Activated CD8-positive, alpha-beta memory T cell treated with anti-CD3 and anti-CD28 coated beads for 4 hours (primary cell): ENCODE data around the gene MRTFA.

Experiments
- DNase-seq, 2 donors: peaks; one replicate each; pipeline ENCODE4 v3.0.0-alpha.2; 2020; ENCODE audit warnings: low read depth in 2 of 2

The MRTFA gene

DNA sequence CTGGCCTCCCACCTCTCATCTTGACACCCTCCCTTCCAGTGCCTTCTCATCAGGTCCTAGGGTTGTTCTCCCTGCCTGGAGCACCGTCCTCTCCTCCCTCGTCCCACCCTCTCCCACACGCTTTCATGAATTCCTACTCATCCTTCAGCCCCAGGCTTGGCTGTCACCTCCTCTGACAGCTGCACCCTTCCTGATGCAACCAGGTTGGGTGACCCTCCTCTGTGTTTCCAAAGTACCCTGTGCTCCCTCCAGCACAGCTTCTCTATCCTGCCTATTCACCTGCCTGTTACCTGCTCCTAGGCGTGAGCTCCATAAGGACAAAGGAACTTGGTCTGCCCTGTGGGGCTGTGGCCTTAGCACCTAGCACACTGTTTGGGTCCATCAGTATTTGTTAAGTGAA, 207.7 kb downstream of the MRTFA start:
- DNase-seq, result no peak

DNA sequence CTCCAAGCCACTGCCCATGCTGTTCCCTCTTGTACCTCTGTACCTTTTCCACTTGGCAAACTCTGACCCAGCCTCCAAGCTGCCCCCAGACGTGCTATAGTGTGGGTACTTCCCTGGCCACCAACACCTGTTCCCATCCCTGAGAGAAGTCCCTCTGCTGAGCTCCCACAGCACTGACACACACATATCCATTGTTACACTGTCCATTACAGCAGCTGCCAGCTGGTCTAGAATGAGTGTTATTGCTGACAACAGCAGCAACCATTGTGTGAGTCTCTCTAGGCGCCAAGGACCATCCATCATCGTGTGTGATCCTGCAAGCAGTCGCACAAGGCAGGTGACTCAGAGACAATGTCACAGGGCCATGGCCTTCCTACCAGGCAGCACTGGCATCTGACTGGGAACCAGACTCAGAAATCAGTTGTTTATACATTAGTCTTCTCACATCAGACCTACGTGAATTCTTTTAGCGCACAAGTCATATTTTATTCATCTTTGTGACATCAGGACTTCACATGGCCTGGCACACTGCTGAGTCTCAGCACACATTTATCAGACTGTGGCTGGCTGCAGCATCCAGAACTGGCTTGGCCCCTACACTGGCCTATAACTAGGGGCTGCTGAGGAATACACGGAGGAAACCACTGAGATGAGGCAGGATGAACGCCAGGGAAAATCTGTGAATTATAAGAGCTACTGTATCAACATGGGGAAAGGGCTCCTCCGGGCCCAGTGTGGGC, 209.8 kb downstream of the MRTFA start:
- no peak for DNase-seq

DNA sequence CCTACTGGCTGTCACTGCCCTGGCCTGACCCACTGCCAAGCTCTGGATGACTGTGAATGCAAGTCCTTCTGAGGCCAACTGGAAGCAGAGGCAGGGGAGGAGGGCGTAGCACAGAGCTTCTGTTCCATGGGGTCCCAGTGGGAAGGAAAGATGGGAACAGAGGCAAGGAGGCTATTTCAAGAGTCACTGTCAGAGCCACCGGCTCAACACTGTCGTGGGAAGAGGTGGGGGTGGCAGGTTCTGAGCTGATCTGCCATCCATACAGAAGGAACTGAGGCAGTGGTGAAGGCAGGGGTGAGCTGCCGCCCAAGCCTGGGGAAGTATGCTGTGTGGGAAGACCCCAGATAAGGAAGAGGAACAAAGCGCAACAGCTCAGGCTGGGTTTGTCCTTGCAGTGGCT, 211.4 kb downstream of the MRTFA start:
- no peak for DNase-seq

DNA sequence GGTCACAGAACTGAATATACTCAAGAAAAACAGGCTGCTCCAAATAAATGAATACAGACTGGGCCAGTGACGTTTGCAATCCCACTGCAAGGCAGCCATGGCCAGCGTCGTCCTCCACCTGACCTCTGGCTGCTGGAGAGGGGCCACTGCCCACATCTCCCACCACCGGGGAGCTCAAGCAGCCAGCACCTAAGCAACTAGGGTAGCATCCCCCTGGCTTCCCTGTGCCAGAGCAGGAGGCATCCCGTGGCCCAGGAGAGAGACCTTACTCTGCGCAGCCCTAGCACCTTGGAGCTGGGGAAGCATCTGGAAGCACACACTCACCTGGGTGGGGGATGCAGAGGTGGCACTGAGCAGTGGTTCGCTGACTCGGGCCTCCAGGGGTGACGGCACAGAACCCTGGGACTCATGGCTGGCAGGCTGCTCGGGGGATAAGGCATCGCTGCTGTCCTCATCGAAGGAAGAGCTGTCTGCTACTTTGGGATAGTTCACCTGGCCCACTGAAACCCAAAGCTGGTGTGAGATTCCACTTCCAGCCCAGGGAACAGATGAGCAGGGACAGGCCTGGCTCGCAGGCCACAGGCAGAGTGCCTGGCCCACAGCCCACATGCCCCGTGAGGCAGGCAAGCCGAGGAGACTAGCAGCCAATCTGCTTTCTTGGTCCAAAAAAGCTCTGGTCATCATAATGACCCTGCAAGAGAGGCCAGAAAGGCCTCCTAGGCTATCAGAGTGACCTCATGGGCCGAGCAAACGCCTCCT, 212.5 kb downstream of the MRTFA start:
- no peak for DNase-seq

DNA sequence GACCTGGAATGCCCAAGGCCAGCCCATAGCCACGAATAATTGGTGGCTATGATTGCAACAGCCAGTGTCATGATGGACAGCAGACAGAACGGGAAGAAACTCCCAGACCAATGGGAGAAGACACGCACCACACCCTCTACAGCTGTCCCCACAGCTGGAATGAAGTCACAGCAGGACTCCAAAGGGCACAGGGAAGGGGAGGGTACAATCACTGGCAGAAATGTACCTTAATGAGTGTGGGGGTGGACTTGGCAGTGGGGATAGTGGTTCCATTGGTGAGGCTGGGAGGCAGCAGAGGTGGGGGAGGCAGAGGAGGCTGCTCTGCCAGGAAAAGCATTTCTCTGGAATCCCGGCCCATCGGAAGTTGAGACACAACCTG, 213.2 kb downstream of the MRTFA start:
- no peak for DNase-seq

DNA sequence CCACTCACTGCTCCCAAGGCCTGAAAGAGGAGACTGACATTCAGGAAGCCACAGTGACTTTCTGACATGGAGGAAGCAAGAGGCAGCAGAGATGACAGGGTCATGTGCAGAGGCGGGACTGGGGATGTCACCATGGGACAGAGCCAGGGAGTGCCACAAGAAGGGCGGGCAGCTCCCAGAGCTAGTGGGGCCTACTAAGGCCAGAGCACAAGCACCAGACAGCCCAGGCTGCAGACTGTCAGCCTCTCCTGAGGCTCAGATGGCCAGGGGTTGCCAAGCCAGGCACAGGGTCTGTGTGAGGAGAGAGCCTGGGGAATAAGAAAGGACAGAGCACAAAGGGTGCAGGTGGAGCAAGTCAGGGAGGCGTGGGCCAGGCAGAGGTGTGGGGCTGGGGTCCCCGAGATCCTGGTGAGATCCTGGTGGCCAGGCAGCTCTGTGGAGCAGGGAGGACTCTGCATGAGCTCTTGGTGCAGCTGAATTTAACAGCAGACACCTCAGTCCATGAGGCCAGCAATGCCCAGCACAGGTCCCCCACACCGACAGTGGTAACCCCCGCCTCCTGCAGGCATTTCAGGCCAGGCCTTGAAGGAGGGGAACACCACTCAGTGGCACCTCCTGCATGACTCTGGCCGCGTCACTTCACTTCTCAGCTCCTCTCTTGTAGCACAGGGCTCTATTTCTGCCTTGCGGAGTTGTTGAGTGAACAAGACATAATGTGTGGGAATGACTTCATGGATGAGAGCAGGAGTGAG, 213.8 kb downstream of the MRTFA start:
- no peak for DNase-seq

DNA sequence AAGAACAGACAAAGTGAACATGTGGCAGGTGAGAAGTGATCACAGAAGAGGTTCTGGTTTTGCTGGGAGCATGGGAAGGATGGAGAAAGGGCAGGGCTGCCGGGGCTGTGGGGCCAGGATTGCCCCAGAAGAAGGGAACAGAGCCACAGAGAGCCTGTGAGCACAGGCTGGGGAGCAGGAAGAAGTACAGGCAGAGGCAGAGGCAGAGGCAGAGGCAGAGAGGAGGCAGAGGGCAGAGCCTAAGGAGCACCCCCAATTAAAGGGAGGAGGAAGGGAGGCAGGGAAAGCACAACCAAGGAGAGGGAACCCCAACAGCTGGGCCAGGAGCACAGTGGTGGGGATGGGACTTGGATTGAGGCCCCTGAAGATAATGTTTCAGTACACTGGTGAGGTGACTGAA, 214.6 kb downstream of the MRTFA start:
- no peak for DNase-seq

DNA sequence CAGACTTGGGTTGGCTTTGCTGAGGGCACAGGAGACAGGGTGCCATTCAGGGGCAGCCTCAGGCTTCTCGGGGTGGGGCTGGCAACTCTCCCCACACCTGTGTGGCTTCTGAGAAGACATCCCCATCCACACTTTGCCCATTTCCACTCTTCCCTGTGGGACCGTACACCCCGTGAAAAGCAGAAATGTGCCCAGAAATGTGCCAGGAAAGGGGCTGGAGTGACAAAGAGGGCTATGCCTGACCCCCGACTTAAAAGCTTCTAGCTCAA, 215.5 kb downstream of the MRTFA start:
- no peak for DNase-seq

DNA sequence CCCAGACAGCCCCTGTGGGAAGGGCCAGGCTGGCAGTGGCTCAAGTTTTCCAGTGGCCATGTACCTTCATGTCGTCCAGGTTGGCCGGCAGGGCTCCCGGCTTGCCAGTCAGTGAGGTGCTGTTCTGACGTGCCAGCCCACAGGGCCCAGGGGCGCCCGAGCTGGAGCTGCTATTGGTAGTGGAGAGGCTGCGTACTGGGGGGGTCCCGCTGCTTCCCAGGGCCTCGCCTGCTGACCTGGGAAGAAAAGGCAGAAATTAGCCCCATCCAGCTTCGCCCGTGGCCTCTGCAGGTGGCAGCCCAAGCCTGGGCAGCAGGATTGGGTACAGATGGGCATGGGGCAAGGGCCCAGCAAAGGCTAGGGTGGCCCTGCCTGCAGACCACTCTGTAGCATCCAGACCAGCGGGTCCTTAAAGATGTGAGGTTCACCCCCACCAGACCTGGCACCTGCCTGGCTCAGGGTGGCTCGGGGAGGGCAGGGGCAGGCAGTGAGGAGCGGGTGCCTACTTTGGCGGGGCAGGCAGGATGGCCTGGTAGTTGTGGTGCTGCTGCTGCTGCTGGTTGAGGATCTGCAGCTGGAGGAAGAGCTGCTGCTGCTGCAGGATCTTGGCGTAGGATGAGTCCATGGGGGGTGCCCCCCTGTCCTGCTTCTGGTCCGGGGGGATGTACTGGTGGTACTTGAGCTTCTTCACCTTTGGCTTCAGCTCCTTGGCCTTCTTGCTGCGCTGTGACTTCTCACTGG, 216.0 kb downstream of the MRTFA start:
- no peak for DNase-seq

DNA sequence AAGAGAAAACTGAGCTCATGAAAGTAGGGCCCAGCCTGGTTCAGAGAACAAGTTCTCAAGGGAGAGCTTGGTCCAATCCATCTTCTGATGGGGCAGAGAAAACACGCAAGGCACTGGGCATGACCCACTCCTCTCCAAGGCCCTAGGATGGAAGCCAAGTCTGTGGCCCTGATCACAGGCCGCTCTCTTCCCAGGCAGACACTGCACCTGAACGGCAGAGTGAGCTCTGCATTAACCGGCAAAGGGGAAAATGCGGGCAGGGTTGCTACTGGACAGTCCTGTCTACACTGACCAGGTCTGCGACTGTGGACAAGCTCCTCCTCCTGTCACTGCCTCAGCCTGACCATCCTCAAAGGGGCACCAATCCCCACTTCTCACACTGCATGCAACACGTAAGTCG, 216.8 kb downstream of the MRTFA start:
- DNase-seq, result no peak

DNA sequence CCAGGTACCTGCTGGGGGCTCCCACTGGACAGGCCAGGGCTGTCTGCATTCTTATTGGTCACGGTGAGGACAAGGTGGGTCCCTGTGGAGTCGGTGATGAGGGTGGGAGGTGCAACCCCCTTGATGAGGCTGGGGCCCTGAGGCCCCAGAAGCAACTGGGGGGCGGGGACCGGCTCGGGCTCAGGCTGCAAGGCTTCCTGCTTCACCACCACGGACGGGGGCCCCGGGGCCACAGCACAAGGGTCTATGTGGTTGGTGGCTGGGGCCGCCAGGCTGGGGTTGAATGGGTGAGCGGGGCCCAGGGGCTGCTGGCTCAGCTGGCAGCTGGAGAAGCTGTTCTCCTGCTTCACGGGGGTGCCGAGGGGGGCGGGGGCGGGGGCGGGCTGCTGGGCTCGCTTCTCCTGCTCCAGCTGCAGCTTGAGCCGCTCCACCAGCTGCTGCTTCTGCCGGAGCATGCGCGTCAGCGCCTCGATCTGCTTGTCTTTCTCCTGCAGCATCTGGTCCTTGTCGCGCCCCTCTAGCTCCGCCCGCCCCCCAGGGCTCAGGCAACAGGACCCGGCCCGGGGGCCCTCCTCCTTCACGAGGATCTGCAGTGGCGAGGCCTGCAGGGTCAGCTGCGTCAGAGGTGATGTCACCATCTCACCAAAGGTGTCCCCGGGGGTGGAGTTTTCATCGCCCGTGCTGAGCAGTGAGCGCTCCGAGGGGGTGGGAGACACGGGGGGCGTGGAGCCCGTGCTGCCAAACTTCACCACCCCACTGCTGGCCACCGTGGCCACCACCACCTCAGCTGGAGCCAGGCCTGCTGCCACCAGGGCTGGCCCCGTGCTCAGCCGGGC, 217.9 kb downstream of the MRTFA start:
- no peak for DNase-seq

DNA sequence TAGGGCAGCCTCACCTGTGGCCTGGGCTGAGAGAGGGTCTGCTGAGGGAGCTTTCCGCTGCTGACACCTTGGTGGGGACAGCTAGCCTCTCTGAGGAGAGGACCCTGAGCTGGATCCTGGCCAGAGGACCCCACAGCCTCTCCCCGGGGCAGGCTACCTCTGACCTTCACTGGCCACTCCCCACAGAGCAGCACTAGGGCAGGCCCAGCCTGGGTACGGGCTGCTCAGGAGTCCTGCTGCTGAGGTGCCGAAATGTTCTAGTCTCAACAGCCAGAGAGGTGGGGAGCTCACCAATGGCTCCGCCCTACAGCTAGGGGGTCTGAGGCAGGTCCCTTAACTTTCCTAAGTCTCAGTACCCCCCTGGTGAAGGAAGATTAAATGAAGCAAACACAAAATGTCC, 218.6 kb downstream of the MRTFA start:
- DNase-seq, result no peak

DNA sequence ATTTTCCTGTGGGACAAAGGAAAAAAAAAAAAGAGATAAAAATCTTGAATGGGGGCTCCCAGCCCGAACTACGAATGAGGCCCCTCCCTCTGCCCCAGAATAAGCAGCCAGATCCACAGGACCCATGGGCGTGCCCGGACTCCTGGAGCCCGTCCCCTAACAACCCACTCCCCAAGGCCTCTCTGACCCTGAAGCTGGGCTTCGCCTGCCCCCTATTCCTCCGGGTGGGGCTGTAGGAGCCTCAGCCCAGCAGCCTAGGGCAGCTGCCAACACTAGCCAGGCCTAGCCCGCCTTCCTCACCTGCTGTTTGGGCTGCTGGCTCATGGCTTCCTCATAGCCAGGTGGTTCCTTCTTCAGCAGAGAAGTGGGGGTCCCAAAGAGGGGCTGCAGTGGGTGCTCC, 219.5 kb downstream of the MRTFA start:
- no peak for DNase-seq

DNA sequence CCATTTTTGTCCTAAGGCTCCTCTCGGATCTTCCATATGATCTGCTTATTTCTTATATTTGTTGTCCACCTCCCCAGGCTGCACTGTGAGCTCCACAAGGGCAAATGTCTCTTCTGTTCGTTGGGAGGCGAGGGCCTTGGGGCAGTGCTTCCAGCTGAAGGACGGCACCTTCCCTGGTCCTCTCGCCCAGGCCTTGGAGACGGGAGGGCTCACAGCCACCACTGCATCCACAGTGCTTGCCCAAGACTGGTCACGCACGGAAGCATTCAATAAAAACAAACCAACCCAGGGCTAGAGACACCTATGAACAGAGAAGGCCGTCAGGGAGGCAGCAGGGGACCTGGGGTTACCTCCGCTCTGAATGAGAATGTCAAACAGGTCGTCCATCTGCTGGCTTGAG, 219.9 kb downstream of the MRTFA start:
- no peak for DNase-seq

DNA sequence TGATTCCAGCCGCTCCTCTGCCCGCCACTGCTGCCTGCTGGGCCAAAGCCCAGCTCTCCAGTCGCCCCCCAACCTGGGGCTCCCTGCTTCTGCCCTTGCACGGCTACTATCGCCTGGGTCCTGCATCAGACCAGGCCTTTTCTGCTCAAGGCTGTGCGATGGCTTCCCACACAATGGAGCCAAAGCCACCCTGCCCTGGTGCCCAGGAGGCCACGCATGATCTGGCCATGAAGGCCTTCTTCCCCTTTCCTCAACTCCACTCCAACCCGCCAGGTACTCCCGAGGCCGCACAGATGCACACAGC, 220.3 kb downstream of the MRTFA start:
- DNase-seq, result no peak

DNA sequence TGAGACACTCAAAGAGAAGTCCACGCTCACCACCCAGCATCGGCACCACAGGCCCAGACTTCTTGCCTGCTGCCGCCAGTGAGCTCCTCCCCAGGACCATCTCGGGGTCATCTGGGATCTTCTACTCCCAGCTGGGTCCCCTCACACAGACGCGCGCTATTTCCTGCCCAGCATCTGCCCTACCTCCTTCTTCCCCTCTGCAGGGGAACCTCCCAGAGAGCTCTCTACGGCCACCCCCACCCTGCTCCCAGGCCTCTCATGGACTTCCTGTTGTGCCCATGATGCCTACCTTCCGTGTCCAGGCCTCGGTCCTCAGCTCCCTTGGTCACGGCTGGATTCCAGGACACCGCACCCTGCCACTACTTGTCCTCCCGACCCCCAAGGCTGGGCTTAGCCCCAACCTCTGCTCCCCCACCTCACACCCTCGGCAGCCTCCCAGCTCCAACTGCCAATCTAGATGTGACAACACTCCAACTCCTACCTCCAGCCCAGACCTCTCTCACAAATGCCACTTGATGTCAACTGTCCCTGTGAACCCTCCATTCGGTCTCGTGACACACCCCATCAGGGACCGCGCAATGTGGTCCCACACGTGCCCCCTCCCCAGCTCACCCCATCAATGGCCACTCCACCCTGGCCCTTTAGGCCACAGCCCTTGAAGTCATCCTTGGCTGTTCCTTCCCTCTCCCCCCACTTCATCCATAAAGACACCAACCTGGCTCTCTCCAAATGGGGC, 220.8 kb downstream of the MRTFA start:
- no peak for DNase-seq

DNA sequence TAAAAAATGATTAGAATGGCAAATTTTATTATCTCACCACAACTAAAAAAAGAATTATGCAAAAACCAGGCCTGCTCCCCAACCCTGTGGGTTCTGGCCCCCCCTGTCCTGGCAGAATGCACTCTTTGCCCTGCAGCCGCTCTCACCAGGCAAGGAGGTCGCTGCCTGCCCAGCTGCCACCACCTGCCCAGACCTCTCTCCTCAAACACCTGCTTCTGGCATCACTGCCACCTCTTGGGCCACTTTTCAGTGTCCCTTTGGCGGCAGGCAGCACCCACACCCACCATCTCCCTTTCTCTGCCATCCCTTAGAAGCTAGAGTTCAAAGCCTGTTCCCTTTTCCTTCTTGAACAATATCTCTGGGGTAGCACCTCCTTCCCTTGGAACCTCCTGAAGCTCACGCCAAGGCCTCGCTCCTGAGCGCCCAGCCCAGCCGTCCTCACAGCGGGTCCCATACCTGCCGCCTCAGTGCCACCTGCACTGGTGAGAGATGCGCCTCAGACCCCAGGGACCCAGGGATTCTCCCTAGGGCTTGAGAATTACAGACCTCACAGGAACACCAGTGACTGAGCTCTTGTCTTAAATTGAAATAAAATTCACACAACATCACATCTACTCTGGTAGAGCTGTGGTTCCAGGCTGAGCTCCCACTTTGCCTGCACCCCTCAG, 221.5 kb downstream of the MRTFA start:
- DNase-seq, result no peak

DNA sequence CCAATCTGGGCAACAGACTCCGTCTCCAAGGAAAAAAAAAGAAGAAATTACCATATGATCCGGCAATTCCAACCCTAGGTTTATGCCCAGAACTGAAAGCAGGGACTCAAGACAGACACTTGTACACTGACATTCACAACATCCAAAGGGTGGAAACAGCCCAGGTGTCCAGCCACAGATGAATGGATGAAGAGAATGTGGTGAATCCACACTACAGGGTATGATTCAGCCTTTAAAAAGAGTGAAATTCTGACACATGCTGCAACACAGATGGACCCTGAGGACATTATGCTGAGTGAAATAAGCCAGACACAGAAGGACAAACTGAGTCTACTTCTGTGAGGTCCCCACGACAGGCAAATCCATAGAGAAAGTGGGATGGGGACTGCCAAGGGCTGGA, 222.2 kb downstream of the MRTFA start:
- DNase-seq, result no peak

DNA sequence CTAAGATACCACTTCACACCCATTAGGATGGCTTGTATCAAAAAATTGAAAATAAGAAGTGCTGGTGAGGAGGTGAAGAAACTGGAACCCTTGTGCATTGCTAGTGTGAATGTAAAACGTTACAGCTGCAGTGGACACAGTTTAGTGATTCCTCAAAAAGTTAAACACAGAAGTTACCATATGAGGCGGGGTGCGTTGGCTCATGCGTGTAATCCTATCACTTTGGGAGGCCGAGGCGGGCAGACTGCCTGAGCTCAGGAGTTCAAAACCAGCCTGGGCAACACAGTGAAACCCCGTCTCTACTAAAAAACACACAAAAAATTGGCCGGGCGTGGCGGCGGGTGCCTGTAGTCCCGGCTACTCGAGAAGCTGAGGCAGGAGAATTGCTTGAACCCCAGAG, 222.6 kb downstream of the MRTFA start:
- no peak for DNase-seq

DNA sequence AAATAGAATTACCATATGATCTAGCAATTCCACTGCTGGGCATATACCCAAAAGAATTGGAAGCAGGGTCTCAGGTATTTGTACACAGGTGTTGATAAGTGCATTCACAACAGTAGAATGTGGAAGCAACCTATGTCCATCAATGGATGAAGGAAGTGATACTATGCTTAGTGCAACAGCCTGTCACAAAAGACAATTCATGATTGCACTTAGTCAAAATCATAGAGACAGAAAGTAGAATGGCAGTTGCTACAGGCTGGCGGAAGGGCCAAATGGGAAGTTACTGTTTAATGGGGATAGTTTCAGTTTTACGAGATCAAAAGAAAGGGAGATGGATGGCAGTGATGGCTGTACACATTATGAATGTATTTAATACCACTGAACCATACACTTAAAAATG, 224.1 kb downstream of the MRTFA start:
- no peak for DNase-seq

DNA sequence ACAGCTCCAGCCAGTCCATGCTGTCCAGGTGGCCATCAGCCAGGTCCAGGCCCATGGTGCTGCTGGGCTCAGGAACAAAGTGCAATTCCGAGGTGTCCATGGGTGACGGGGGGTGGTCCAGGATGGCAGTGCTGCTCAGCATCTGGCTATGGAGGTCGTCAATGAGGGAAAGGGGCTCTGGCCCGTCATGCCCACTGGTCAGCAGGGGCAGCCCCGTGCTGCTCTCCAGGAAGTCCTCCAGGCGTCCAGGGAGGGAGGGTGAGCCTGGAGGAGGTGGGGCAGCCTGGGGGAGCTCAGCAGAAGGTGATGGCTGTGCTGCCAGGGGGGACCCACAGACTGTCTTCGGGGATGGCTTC, 225.0 kb downstream of the MRTFA start:
- no peak for DNase-seq
